Transverse colon (tissue), 4 donors: ENCODE measurements around the gene ZXDC. TPM values are rescaled to one million over a fixed set of nuclear protein-coding genes. Genes with fewer than 3 reads are reported as not detected.

Experiments used
- DNase-seq: peaks from one replicate; pipeline ENCODE4 v3.0.0-alpha.2; 2019
- H3K27ac ChIP-seq, 4 donors: fragments of 200-600 bp; sonication (generic); 2 replicates each; pipeline ENCODE4 v1.5.1; 2016 to 2018; ENCODE audit warnings: inconsistent platforms in 4 of 4
- H3K27me3 ChIP-seq: fragments of 200-600 bp; sonication (generic); 2 replicates; pipeline ENCODE4 v1.5.1; 2017; ENCODE audit warnings: inconsistent platforms
- H3K36me3 ChIP-seq, 4 donors: fragments of 200-600 bp; sonication (generic); 2 replicates each; pipeline ENCODE4 v1.5.1; 2017 to 2019; ENCODE audit warnings: inconsistent platforms in 4 of 4
- H3K4me1 ChIP-seq, 4 donors: fragments of 200-600 bp; sonication (generic); 2 replicates each; pipeline ENCODE4 v1.5.1; 2017 to 2020; ENCODE audit warnings: inconsistent platforms in 4 of 4
- H3K4me3 ChIP-seq, 4 donors: fragments of 200-600 bp; sonication (generic); 1 replicate in 1 of 4; 2 replicates in 3 of 4; pipeline versions ENCODE4 v1.5.1 to v1.6.1; 2017 to 2019; ENCODE audit warnings: inconsistent platforms in 4 of 4
- H3K9me3 ChIP-seq, 2 donors: fragments of 200-600 bp; sonication (generic); 2 replicates each; pipeline ENCODE4 v1.5.1; 2017 to 2019; ENCODE audit warnings: inconsistent platforms in 2 of 2
- EP300 ChIP-seq: sonication (generic); formaldehyde crosslinking; IDR thresholded peaks from one replicate; pipeline ENCODE4 v1.6.1; 2017; ENCODE audit warnings: antibody characterized with exemption, low read depth
- POLR2A ChIP-seq: fragments of 450-650 bp; IDR thresholded peaks from one replicate; pipeline ENCODE4 v1.6.1; 2016; ENCODE audit warnings: antibody characterized with exemption, mild to moderate bottlenecking, moderate library complexity
- POLR2AphosphoS5 ChIP-seq, 3 donors: sonication (generic); formaldehyde crosslinking; IDR thresholded peaks; one replicate each; pipeline ENCODE4 v1.6.1; 2016; ENCODE audit warnings: antibody characterized with exemption in 3 of 3
- WGBS, 2 donors: methylation state at CpG; one replicate each; pipeline ENCODE4 v1.1.5; 2018; ENCODE audit warnings: low coverage in 1 of 2; 5-methylcytosine and 5-hydroxymethylcytosine counted together
- in situ Hi-C, 4 donors: fragments of 200-750 bp; cut with MboI; loops; one replicate each; pipeline versions ENCODE4 v1.15.0 to v1.15.1; 2017; ENCODE audit warnings: low sequenced_read_pairs in 3 of 4, low pct_ligation_motif_present in 1 of 4, low pct_unique_long_range_greater_than_20kb in 1 of 4
- intact Hi-C: fragments of 100-400 bp; cut with DNase I; formaldehyde crosslinking; loops from one replicate; pipeline ENCODE4 v1.15.1; 2023; ENCODE audit warnings: low total_unique reads
- total RNA-seq, 4 donors: library from RNA; depleted of rRNA; stranded (reverse); fragments of >200 nt; gene quantifications; one replicate each; pipeline ENCODE4 v1.1.0, GENCODE V29; 2016
- TF ChIP-seq, protein P1 (sequence below), 5 experiments: fragments of 200-600 bp in 3 of 5; fragments of 450-650 bp in 2 of 5; sonication (generic) in 3 of 5; IDR thresholded peaks; 1 replicate in 2 of 5; 2 replicates in 3 of 5; pipeline ENCODE4 v1.5.1; 2016 to 2017; ENCODE audit warnings: antibody characterized with exemption in 5 of 5, inconsistent platforms in 3 of 5, mild to moderate bottlenecking in 2 of 5, moderate library complexity in 1 of 5

The ZXDC gene
- total RNA-seq, 4 donors from 2014 or later, result 44.6 to 81.2 (median 46.4) TPM

DNA sequence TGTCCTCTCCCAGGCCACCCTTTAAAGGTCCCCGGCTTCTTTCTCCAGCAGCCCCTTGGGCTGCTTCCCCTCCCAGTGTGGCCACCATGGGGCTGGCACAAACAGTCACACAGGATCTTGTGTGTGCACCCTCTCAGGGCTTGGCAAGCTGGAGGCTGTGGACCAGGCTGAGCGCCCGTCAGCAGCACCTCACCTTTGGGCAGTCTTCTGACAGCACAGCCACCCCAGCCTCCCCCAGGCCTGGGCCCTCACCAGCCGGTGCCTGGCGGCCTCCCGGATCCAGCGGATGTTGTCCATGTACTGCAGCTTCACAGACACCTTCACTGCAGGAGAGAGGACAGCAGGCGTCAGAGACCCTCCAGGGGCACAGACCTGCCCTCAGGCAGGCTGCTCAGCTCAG lies 20.1 kb upstream of the ZXDC start:
- in situ Hi-C loops (no loop called here), intact Hi-C loops (no loop called here)
- no peaks in the 10 kb centered on the region for H3K9me3 ChIP-seq
- no peaks in the 10 kb centered on the region for H3K4me1 ChIP-seq
- DNase-seq, result no peak
- WGBS, 2 donors, result 96% methylated on average over 3 of the region's 8 CpGs; no CpG with 5 or more reads in 1 of the 2 donors
- no peaks in the 10 kb centered on the region for H3K36me3 ChIP-seq
- no peaks in the 10 kb centered on the region for H3K27me3 ChIP-seq
- H3K27ac ChIP-seq, result no peak overlapping the region
- TF ChIP-seq EP300 (no peak), POLR2A (no peak), POLR2AphosphoS5 (IDR thresholded peaks at IDR 0.05) (no peak)
- H3K4me3 ChIP-seq, result no peak overlapping the region

DNA sequence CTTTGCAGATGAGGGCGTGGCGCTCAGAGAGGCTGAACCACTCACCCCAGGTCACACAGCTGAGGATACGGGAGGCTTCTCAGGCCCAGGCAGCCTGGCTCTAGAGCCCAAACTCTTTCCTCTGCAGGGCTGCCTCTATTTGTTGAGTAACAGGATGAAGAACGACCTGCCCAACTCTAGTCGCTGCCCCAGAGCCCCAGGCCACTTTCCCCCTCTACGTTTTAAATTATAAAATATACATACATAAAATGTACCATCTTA lies 19.2 kb upstream of the ZXDC start:
- intact Hi-C loops, result no loop called here
- no peak overlapping the region for H3K4me3 ChIP-seq
- no peaks in the 10 kb centered on the region for H3K36me3 ChIP-seq
- in situ Hi-C loops, result no loop called here
- TF ChIP-seq POLR2A (no peak), POLR2AphosphoS5 (IDR thresholded peaks at IDR 0.05) (no peak)
- H3K27ac ChIP-seq, result no peak overlapping the region
- no peaks in the 10 kb centered on the region for H3K27me3 ChIP-seq
- no peaks in the 10 kb centered on the region for H3K9me3 ChIP-seq
- H3K4me1 ChIP-seq, result no peaks in the 10 kb centered on the region
- DNase-seq, result no peak
- WGBS, 2 donors, result 83 to 88% methylated on average over 3 to 6 of the region's 6 CpGs

DNA sequence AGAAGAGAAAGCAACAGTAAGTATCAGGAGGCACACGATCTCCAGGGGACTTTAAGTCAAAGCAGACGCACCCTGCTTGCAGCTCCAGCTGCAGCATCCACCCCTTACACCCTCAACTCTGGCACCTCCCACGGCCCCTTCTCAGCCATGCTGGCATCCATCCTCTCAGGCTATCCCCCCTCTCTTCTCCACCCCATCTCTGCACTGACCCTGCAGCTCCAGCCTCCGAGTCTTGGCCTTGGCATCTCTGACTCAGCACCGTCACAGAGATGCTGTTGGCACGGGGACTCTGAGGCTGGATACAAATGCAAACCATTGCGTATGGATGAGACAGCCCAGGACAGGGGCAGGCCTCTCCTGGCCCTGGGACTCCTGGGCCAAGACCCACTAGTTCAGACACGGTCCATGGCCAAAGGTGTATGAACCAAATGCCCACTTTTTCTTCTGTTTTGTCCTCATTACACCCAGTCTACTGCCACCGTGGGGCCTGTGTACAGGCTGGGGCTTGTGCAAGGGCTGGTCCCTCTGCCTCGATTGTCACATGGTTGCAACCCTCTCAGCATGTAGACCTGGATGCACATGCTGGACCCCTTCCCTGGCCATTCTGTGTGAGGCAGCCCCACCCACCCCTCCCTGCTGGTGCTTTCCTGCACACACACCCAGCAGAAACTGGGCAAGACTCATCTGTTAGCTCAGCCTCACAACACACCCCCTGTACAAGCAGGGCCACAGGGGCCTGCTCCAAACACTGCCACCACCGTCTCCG lies 18.7 kb upstream of the ZXDC start:
- DNase-seq, result no peak
- H3K4me1 ChIP-seq, result no peaks in the 10 kb centered on the region
- no peak overlapping the region for H3K27ac ChIP-seq
- intact Hi-C loops (no loop called here), in situ Hi-C loops (no loop called here)
- no peaks in the 10 kb centered on the region for H3K36me3 ChIP-seq
- no peaks in the 10 kb centered on the region for H3K27me3 ChIP-seq
- H3K4me3 ChIP-seq, result no peak overlapping the region
- TF ChIP-seq EP300 (no peak), POLR2AphosphoS5 (IDR thresholded peaks at IDR 0.05) (no peak), POLR2A (no peak)
- TF ChIP-seq, protein P1, sequence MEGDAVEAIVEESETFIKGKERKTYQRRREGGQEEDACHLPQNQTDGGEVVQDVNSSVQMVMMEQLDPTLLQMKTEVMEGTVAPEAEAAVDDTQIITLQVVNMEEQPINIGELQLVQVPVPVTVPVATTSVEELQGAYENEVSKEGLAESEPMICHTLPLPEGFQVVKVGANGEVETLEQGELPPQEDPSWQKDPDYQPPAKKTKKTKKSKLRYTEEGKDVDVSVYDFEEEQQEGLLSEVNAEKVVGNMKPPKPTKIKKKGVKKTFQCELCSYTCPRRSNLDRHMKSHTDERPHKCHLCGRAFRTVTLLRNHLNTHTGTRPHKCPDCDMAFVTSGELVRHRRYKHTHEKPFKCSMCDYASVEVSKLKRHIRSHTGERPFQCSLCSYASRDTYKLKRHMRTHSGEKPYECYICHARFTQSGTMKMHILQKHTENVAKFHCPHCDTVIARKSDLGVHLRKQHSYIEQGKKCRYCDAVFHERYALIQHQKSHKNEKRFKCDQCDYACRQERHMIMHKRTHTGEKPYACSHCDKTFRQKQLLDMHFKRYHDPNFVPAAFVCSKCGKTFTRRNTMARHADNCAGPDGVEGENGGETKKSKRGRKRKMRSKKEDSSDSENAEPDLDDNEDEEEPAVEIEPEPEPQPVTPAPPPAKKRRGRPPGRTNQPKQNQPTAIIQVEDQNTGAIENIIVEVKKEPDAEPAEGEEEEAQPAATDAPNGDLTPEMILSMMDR (IDR thresholded peaks at IDR 0.05), result no peak
- H3K9me3 ChIP-seq, result no peaks in the 10 kb centered on the region
- 50 to 80% methylated on average over 2 to 12 of the region's 12 CpGs for WGBS, 2 donors

DNA sequence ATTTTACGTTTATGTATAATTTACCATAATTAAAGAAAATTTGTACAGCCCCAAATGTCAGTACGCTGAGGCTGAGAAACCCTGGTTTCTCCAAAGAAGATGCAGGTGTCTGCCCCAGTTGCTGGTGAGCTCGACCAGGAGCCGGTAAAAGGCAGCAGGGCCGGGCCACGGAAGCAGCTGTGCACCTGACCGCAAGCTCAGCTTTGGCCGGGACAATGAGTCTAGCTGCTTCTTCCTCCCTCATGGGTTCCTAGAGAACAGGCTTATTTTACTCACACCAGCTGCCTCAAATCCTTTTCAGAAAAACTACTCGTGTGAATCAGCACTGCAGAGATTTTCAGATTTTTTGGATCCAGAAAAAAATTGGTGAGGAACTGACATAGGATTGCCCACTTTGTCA lies 18.0 kb upstream of the ZXDC start:
- Histone ChIP-seq H3K27me3 (no peaks in the 10 kb centered on the region), H3K4me3 (no peak overlapping the region), H3K9me3 (no peaks in the 10 kb centered on the region), H3K4me1 (no peaks in the 10 kb centered on the region), H3K36me3 (no peaks in the 10 kb centered on the region), H3K27ac (no peak overlapping the region)
- intact Hi-C loops, result no loop called here
- WGBS, 2 donors, result 64 to 66% methylated on average over 7 to 9 of the region's 9 CpGs
- no peak for DNase-seq
- in situ Hi-C loops, result no loop called here
- TF ChIP-seq POLR2A (no peak), POLR2AphosphoS5 (IDR thresholded peaks at IDR 0.05) (no peak), EP300 (no peak)
- TF ChIP-seq, protein P1 (IDR thresholded peaks at IDR 0.05), result no peak

DNA sequence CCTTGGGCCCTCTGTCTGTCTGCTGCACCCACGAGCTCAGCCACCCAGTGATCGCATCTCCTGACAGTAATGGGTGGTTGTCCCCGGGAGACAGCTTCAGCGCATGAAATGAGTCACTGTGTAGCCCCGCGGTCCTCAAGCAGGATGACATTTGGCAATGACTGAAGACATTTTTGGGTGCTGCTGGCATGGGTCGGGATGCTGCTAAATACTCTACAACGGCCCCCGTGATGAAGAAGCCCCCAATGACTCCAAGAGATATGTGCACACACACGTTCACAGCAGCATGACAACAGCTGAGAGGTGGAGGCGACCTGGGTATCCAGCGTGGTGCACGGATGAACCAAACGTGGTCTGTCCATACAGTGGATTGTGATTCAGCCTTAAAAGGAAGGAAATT lies 17.4 kb upstream of the ZXDC start:
- H3K4me3 ChIP-seq, result no peak overlapping the region
- DNase-seq, result no peak
- H3K27ac ChIP-seq, result no peak overlapping the region
- no peaks in the 10 kb centered on the region for H3K36me3 ChIP-seq
- H3K27me3 ChIP-seq, result no peaks in the 10 kb centered on the region
- intact Hi-C loops, result no loop called here
- WGBS, 2 donors, result 75% methylated on average over 14 of the region's 14 CpGs; no CpG with 5 or more reads in 1 of the 2 donors
- no peak for TF ChIP-seq POLR2A
- TF ChIP-seq, protein P1 (IDR thresholded peaks at IDR 0.05), result no peak
- TF ChIP-seq POLR2AphosphoS5 (IDR thresholded peaks at IDR 0.05), result no peak
- TF ChIP-seq EP300, result no peak
- no peaks in the 10 kb centered on the region for H3K9me3 ChIP-seq
- in situ Hi-C loops, result no loop called here
- no peaks in the 10 kb centered on the region for H3K4me1 ChIP-seq
